Fibroblast of skin of right biceps (primary cell): ENCODE measurements around the gene AHNAK2.
"Not testable (repeated sequence)": the region's sequence is repeated elsewhere in the genome, so short reads cannot be mapped to it uniquely, and the experiment has no call there.

Experiments used
- DNase-seq: peaks from one replicate; pipeline ENCODE4 v3.0.0-alpha.2; 2013

AHNAK2 gene

DNA sequence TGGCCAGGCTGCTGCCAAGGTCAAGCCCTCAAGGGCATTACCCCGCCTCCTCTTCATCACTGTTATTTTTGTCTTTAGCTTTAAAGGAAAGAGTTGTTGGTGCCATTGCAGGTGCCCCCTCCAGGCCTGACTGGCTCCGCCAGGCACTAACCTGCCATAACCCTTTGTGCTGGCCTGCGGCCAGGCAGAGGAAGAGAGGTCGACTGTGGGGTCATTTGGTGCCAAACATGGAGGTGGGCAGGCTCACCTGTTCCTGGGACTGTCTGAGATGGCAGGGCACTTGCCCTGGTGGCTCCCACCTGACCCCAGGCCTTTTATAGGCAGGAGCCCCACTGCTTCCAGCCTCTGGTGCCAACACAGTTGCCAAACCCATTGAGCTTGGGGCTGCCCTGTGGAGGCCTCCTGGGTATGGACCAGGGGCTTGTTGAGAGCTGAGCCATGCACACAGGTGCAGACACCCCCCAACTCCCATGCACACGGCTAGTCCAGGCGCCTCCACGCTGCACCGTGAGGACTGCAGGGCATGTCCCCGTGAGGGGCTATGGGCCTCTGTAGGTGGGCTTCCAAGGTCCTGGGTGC lies 82.9 kb downstream of the AHNAK2 start:
- no peak for DNase-seq

DNA sequence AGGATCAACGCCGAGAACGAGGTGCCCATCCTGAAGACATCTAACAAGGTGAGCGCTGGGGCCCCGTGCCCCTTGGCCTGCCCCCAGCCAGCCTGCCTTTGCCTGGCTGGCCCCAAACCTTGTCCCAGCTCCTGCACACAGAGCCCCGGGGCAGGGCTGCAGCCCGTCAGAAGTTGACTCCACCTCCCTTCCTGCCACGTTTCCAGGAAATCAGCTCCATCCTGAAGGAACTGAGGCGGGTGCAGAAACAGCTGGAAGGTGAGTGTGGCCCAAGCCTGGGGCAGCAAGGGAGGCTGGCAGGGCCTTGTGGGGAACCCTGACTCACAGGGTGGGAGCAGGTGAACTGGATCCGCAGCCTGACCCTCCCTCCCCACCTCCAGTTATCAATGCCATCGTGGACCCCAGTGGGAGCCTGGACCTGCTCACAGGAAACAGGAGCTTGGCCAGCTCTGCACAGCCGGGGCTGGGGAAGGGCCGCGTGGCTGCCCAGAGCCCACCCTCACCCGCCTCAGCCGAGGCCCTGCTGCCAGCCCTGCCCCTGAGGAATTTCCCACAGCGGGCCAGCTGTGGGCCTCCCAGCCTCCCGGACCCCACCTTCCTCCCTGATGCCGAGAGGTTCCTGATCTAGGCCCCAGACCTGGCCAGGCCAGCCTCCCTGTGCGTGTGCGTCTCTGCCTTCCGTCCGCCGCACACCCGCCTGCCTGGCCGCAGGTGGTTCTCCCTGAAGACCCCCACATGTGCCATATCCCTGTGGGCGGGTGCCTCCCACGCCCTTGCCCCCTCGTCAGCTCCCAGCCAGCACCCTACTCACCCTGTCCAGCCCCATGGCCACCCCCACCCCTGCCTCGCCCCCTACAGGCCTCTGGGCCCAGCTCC lies 83.6 kb downstream of the AHNAK2 start:
- no peak for DNase-seq

DNA sequence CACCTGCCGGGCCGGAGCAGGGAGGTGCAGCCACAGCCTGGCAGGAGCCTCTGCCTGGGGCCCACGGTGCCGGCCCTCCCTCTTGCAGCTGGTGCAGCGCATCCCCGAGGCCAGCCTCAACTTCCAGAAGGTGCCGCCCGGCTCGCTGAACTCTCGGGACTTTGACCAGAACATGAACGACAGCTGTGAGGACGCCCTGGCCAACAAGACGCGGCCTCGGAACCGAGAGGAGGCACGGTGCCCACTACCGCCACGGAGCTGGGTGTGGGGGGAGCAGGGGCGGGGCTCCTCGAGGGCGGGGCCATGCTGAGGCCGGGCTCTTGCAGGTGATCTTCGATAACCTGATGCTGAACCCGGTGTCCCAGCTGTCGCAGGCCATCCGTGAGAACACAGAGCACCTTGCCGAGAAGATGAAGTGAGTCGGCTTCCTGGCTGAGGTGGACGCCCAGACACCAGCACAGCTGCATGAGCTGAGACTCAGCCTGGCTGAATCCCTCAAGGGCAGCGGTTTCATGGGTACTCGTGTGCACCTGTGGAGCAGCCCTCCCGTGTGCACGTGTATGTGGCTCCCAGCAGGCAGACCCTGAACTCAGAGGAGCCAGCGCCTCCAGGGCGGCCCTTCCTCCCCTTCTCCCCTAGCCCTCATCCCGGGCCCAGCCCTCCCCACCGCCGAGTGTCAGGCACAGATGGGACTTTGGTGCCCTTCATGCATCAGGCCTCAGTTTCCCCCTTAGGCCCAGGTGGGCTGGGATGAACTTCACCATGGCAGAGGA lies 84.6 kb downstream of the AHNAK2 start:
- no peak for DNase-seq

DNA sequence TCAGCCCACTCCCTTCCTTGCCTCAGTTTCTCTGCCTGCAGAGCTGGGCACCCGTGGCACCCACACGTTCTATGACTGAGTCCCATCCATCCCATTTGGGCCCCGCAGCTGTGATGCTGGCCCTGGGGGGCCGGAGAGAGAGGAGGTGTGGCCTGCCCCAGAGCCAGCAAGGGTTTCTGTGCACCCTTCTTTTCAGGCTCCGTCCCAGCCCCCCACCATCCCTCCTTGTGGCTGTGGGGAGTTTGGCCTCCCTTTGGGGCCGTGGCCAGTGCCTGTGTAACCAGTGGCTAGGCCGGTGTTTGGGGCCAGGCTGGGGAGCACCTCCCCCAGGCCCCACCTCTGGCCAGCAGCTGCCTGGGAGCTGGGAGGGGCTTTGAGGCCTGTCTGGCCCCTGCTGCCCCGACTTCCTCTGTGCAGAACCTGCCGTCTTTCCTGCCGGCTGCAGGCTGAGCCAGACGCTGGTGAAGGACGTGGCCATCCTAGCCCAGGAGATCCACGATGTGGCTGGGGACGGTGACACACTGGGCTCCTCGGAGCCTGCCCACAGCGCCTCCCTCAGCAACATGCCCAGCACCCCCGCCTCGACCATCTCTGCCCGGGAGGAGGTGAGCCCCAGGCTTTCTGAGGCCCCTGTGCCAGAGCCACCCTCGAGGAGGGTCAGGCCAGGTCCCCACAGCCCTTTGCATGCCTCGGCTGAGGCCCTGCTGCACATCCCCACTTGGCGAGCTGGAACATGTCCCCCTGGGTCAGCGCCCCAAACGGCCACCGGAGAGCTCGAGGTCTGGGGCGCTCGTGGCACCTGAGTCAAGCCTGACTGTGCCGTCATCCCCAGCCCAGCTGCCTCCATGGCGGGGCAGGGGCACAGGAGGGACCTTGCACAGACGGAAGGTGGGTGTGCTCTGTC lies 85.4 kb downstream of the AHNAK2 start:
- DNase-seq, result no peak

DNA sequence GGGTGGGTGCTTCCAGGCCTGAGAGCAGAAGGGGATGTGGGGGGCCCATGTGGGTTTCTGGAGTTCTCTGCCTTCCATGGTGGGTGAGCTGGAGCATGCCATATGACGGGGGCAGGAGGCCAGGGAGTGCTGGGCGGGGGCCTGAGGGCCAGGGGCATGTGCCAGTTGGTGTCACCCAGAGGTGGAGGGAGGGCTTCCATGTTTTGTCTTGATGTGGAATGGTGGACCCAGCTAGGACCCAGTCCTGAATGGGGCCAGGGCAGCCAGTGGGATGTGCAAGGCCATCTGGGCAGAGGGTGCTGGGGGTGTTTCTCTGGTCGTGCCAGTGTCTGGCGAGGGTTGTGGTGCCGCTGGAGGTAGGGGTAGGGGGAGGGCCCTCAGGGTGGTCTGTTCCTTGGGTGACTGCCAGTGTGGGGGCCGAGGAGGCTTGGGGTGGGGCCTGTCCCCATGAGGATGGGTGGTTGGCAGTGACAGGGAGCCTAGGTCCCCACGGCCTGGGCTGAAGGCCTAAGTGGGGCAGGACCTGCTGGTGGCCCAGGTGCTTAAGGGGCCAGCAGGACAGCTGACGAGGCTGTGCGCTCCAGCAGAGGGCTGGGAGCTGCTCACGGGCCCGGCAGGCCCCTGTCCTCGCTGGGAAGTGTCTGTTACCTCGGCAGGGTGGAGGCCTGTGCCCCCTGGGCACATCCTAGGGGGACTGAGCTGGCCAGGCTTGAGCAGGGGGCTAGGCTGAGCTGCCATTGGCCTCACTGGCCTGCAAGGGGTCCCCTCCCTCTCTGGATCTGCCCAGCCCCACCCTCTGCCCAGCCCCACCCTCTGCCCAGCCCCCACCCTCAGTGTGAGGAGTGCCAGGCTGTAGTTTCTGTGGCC lies 86.3 kb downstream of the AHNAK2 start:
- no peak for DNase-seq

DNA sequence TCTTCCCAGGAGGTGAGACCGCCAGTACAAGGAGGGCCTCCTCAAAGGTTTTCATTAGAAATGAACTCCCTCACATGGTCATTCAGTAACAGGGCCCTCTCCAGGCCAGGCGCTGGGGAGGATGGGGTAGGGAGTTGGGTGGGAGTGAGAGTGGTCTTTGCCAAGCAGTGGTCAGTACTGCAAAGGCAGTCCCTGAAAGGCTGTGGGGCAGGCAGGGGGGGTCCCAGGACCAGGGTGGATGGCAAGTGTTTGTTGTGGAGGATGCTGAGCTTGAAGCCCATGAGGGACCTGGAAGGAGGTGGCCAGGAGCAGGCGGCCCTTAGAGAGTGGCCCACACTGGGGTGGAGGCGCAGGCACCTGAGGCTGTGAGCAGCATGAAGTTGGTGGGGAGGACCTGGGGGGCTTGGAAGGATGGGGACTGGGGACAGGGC lies 87.0 kb downstream of the AHNAK2 start:
- DNase-seq, result no peak

DNA sequence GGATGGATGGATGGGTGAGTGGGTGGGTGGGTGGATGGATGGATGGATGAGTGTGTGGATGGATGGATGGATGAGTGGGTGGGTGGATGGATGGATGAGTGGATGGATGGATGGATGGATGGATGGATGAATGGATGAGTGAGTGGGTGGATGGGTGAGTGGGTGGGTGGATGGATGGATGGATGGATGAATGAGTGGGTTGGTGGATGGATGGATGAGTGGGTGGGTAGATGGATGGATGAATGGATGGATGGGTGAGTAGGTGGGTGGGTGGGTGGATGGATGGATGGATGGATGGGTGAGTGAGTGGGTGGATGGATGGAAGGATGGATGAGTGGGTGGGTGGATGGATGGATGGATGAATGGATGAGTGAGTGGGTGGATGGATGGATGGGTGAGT lies 87.9 kb downstream of the AHNAK2 start:
- DNase-seq, result not testable (repeated sequence)

DNA sequence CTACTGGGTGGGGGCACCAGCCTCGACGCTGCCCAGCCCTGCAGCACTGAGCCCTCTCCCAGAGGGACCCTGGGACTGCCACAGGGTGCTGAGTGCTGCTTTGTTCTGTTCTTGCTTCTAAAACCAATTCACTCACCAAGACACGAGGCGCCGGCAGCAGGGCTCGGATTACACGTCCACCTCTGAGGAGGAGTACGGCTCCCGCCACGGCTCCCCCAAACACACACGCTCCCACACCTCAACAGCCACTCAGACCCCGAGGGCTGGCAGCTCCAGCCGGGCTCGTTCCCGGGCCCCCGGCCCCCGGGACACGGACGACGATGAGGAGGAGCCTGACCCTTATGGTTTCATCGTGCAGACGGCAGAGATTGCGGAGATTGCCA lies 88.8 kb downstream of the AHNAK2 start:
- DNase-seq, result no peak

DNA sequence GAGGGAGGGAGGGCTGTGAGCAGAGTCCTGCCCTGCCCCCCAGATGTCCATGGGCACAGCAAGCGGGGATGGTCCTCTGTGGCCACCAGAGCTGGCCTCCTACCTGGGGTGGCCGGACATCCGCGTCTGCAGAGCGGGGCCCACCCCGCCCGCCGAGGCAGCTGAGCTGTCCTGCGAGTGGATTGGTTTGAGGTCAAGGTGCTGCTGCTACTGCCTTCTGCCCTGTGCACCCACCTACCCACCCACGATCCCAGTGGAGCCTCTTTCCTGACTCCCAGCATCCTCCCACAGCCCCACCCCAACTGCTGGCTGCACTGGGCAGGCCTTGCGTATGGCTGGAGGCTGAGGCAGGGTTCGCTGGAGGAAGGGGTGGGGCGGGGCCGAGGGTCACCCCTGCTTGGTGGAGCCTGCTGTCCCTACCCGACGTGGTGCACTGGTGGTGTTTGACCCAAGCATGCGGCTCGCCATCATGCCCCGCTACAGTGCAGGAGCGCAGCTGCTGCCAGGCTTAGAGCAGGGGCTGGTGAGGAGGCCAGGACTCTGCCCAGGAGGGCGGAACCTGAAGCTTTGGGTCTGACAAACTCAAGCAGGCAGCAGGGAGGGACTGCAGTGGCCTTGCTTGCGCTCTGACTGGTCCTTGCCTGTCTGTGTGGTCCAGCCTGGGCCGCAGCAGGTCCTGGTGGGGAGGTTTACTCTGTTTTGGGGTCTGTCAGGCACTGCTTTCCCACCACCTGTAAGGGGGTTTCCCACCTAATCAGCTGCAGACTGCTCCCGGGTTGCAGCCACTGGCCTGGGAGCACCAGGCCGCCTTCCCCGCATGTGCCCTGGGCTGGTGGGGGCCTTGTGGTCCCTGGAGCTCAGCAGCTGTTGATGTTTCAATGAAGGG lies 89.4 kb downstream of the AHNAK2 start:
- no peak for DNase-seq

DNA sequence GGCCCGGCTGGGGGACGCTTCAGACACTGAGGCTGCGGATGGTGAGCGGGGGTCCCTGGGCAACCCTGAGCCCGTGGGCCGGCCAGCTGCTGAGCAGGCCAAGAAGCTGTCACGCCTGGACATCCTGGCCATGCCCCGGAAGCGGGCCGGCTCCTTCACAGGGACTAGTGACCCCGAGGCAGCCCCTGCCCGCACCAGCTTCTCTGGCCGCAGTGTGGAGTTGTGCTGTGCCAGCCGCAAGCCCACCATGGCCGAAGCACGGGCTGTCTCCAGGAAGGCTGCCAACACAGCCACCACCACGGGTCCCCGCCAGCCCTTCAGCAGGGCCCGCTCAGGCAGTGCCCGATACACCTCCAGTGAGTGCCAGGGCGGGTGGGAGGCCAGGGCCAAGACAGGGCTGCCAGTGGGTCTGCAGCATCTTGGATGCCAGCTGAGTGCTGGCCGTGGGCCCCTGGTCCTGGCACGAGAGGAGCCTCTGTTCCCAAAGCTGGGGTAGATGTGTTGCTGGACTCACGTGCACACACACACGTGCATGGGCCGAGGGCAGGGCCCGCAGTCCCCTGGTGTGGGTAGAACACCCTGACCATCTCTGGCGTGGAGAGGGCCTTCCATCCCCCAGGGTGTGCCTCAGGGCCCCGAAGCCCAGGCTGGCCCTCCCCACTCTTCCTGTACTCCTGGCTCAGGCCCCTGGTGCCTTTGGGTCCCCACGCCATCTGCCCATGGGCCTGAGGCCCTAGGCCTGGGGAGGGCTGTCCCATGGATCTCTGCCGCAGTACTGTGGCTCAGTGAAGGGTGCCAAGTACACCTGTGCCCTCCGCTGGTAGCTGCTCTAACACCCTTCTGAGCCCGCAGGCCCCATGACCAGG lies 90.3 kb downstream of the AHNAK2 start:
- DNase-seq, result no peak
